Measurements from ENCODE around the gene RAB6B. TPM values are rescaled to one million over a fixed set of nuclear protein-coding genes. Genes with fewer than 3 reads are reported as not detected.
A peak's percentile ranks its signal among the peaks of the same experiment; 100 is the strongest.

Gene RAB6B
- under 1 TPM in 5 of 6 donors, not detected in 1; 0.15 to 0.74 (median 0.24) TPM for polyA plus RNA-seq (ENCODE audit: low read depth in 6 of 6)

- peak within 1 kb of the TSS in 6 of 8 donors; percentile 32 to 82 (median 64) for H3K4me3 Mint-ChIP-seq
- H3K27me3 Mint-ChIP-seq = peaks cover 63 to 65% (median 64%) of the 10 kb centered on the region in 3 donors
- H3K9me3 Mint-ChIP-seq = peaks cover 0 to 1% (median 0%) of the 10 kb centered on the region in 7 donors
- no peak within 1 kb of the TSS for H3K27ac Mint-ChIP-seq
- no peaks in the 10 kb centered on the region for H3K36me3 Mint-ChIP-seq
- H3K4me1 Mint-ChIP-seq = peaks cover 0 to 16% (median 6%) of the 10 kb centered on the region in 3 donors
- ATAC-seq (ENCODE audit: low read depth in 2 of 2) (no peak), DNase-seq (no peak)
Observed at GRCh38 chr3:133895208-133896001, at the start of gene RAB6B. TSS of gene RAB6B (minus strand) at chr3:133895882. CDS start at chr3:133895466, 416 bp downstream.

GRCh38 chr3:133944641-133945380 is 49.1 kb upstream of the RAB6B start:
- Mint-ChIP-seq H3K9me3 (no peaks in the 10 kb centered on the region), H3K4me1 (peaks cover 5 to 8% (median 7%) of the 10 kb centered on the region in 3 donors), H3K27ac (no peak overlapping the region), H3K27me3 (peaks cover 0 to 19% (median 7%) of the 10 kb centered on the region in 3 donors), H3K4me3 (no peak overlapping the region), H3K36me3 (no peaks in the 10 kb centered on the region)
- DNase-seq = no peak
- ATAC-seq (ENCODE audit: low read depth in 2 of 2) = no peak

- no peak overlapping the region for H3K27ac Mint-ChIP-seq
- no peak overlapping the region for H3K4me3 Mint-ChIP-seq
- no peaks in the 10 kb centered on the region for H3K9me3 Mint-ChIP-seq
- ATAC-seq (ENCODE audit: low read depth in 2 of 2) = no peak
- DNase-seq = no peak
- H3K27me3 Mint-ChIP-seq = peaks cover 0 to 19% (median 7%) of the 10 kb centered on the region in 3 donors
- H3K4me1 Mint-ChIP-seq = peaks cover 5 to 8% (median 7%) of the 10 kb centered on the region in 3 donors
- no peaks in the 10 kb centered on the region for H3K36me3 Mint-ChIP-seq
Observed at GRCh38 chr3:133944181-133944580, 48.5 kb upstream of the RAB6B start.

DNA sequence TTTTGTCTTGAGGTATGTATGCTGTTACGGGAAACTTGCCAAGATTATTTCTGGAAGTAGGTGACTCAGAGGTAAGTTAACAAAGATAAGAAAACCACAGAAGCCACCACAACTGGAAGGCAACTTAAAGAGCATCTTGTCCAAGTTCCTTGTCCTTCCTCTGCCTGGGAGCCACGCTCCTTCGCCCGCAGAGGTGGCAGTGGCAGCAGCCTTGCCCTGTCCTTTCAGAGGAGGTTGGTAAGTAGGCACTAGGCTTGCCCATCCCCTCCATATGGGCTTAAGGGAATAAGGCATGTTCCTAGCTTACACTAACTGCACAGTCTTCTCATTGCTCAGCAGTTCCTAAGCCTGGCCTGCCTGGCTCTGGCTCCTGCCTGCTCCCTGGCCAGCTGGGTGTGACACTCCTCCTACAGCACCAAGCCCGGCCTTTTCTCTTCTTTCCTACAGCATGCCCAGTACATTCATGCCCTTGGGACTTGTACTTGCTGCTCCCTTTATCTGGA is 48.0 kb upstream of the RAB6B start:
- Mint-ChIP-seq H3K27me3 (peaks cover 0 to 19% (median 7%) of the 10 kb centered on the region in 3 donors), H3K4me3 (no peak overlapping the region), H3K4me1 (peaks cover 5 to 8% (median 7%) of the 10 kb centered on the region in 3 donors), H3K9me3 (no peaks in the 10 kb centered on the region), H3K36me3 (no peaks in the 10 kb centered on the region), H3K27ac (peak overlapping the region in 1 of 6 donors; percentile 59)
- DNase-seq (no peak), ATAC-seq (ENCODE audit: low read depth in 2 of 2) (no peak)

- peaks cover 5 to 8% (median 7%) of the 10 kb centered on the region in 3 donors for H3K4me1 Mint-ChIP-seq
- H3K27me3 Mint-ChIP-seq = peaks cover 0 to 19% (median 7%) of the 10 kb centered on the region in 3 donors
- H3K27ac Mint-ChIP-seq = peak overlapping the region in 1 of 6 donors; percentile 39
- no peak overlapping the region for H3K4me3 Mint-ChIP-seq
- ATAC-seq (ENCODE audit: low read depth in 2 of 2) = no peak
- H3K36me3 Mint-ChIP-seq = no peaks in the 10 kb centered on the region
- no peak for DNase-seq
- no peaks in the 10 kb centered on the region for H3K9me3 Mint-ChIP-seq
Observed at GRCh38 chr3:133943031-133943535, 47.4 kb upstream of the RAB6B start.

DNA sequence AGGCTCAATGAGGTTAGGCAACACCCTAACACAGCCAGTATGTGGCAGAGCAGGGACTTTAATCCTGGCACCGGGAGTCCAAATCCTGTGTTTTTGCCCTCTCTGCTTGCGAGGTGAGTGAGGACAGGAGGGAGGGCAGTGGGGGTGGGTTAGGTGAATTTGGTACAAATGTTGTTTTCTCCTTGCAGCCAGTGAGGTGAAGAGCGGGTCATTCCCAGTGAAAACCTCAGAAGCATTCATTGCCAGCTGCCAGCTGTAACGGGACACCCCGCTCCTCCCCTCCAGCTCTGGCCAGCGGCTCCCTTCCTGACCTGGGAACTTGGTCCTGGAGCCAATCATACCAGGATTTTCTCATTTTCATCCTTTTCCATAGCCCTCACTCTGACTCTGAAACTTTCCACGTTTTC is 45.7 kb upstream of the RAB6B start:
- H3K36me3 Mint-ChIP-seq = no peaks in the 10 kb centered on the region
- DNase-seq (no peak), ATAC-seq (ENCODE audit: low read depth in 2 of 2) (no peak)
- H3K4me1 Mint-ChIP-seq = peaks cover 5 to 8% (median 7%) of the 10 kb centered on the region in 3 donors
- no peak overlapping the region for H3K27ac Mint-ChIP-seq
- peaks cover 0 to 19% (median 7%) of the 10 kb centered on the region in 3 donors for H3K27me3 Mint-ChIP-seq
- H3K4me3 Mint-ChIP-seq = no peak overlapping the region
- no peaks in the 10 kb centered on the region for H3K9me3 Mint-ChIP-seq

DNA sequence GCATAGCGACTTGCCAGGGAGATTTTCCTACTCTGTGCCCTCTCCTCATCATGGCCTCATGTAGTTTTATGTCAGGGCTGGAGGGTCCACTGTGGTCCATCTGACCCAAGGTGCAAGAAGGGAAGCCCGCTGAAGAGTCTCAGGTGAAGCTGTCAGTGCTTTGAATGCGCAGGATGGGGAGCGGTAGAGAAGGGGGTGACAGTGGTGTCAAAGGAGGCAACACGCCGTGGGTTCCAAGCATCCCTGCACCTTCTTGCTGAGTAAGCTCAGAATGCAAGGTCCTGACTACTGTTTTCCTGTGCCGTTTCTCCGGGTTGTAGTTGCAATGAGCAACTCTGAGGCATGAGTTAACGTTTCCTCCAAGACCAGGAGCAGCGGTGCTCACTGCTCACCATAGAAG is 44.9 kb upstream of the RAB6B start:
- ATAC-seq (ENCODE audit: low read depth in 2 of 2) (no peak), DNase-seq (no peak)
- H3K27ac Mint-ChIP-seq = no peak overlapping the region
- H3K4me3 Mint-ChIP-seq = no peak overlapping the region
- H3K27me3 Mint-ChIP-seq = peaks cover 0 to 21% (median 10%) of the 10 kb centered on the region in 3 donors
- H3K4me1 Mint-ChIP-seq = peaks cover 5 to 8% (median 7%) of the 10 kb centered on the region in 3 donors
- no peaks in the 10 kb centered on the region for H3K36me3 Mint-ChIP-seq
- H3K9me3 Mint-ChIP-seq = no peaks in the 10 kb centered on the region

DNA sequence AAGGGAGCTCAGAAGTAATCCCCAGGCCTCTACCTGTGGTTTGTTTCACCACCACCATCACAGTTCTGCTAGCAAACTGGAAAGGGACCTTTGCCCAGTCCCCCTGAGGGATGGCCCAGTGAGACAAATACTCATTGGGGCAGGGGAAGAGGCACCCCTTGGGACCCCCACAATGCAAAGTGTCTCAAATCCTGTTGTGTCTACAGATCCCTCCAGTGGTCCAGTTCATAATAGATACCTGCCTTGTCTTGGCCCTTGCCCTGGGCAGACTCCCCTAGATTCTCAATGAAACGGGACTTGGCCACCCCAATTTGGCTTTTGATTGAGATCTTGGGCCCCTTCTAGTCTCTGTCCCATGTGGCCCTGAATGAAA is 43.8 kb upstream of the RAB6B start:
- peaks cover 0 to 24% (median 14%) of the 10 kb centered on the region in 3 donors for H3K27me3 Mint-ChIP-seq
- no peak for DNase-seq
- H3K27ac Mint-ChIP-seq = no peak overlapping the region
- no peak for ATAC-seq (ENCODE audit: low read depth in 2 of 2)
- peaks cover 5 to 8% (median 7%) of the 10 kb centered on the region in 3 donors for H3K4me1 Mint-ChIP-seq
- no peaks in the 10 kb centered on the region for H3K36me3 Mint-ChIP-seq
- H3K9me3 Mint-ChIP-seq = no peaks in the 10 kb centered on the region
- H3K4me3 Mint-ChIP-seq = no peak overlapping the region

DNA sequence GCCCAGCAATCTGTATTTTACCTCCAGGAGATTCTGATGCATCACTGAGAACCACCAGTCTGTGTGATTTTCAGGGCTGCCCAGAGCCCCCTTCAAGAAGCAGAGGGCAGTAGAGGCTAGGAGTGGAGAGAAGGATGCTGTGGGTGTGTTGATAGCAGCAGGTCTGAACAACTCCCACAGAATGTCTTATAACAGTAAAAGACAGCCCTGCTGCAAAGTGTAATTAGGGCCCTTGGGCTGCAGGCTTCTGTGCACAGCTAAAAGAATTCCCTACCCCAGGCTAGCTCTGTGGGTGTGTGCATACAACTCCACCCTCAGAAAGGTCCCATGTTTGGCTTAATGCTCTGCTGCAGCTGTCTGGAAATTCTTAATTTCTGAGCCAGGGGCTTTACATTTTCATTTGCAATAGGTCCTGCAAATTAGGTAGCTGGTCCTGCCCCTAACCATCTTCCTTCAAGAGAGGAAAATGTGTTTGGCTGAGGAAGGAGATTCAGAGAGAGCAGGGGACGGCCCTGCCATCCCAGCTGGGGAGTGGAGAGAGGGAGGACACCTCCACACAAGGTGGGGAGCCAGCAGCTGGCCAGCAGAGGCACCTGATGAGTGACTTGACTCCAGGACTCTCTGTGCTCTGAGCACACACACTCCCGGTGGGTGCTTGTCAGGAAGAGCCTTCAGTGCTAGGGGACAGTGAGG is 43.2 kb upstream of the RAB6B start:
- ATAC-seq (ENCODE audit: low read depth in 2 of 2) (no peak), DNase-seq (no peak)
- Mint-ChIP-seq H3K4me3 (no peak overlapping the region), H3K27me3 (peaks cover 0 to 18% (median 14%) of the 10 kb centered on the region in 3 donors), H3K36me3 (no peaks in the 10 kb centered on the region), H3K4me1 (peaks cover 5 to 8% (median 7%) of the 10 kb centered on the region in 3 donors), H3K27ac (no peak overlapping the region), H3K9me3 (no peaks in the 10 kb centered on the region)

DNA sequence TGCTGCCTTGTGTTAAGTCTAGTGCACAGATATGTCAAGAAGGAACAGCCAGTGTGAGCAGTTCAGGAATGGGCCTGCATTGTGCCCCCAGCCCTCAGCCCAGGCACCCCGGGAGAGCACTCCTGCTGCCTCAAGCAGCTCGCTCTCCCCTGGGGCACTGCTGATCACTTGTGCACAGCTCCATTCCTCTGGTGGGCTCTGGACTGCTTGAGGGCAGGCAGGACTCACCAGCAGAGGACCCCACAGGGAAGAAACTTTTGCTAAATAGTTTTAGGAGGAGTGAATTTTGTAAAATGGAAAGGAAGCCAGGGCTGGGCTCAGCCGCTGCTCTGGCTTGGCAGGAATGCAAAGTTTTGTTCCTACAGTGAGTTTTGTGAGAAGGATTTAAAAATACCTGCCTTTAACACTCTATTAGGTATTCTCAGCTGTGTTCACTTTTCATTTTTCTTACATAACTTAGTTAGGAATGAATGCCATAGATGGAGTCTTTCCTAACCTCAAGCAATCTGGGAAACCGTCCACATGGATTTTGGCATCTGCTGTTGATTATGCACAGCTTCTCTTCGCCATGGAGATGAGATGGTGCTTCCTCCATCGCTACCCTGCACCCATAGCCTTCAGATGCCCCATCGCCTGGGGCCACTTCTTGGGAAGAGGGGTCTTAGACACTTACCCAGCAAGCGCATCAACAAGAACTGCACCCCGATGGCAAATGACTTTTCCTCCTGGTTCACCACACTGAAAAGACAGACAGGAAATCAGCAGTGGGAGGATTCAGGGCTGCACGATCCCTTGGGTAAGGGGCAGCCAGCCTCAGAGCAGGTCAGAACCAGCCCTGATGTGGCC is 42.3 kb upstream of the RAB6B start:
- no peak overlapping the region for H3K4me3 Mint-ChIP-seq
- H3K36me3 Mint-ChIP-seq = no peaks in the 10 kb centered on the region
- H3K27me3 Mint-ChIP-seq = peaks cover 0 to 15% (median 14%) of the 10 kb centered on the region in 3 donors
- ATAC-seq (ENCODE audit: low read depth in 2 of 2) (no peak), DNase-seq (no peak)
- H3K4me1 Mint-ChIP-seq = peaks cover 5 to 8% (median 7%) of the 10 kb centered on the region in 3 donors
- H3K27ac Mint-ChIP-seq = no peak overlapping the region
- H3K9me3 Mint-ChIP-seq = no peaks in the 10 kb centered on the region

- Mint-ChIP-seq H3K27me3 (peaks cover 0 to 8% (median 7%) of the 10 kb centered on the region in 3 donors), H3K27ac (peak overlapping the region in 1 of 6 donors; percentile 50), H3K4me3 (no peak overlapping the region), H3K4me1 (peaks cover 0 to under 1% (median under 1%) of the 10 kb centered on the region in 3 donors), H3K9me3 (no peaks in the 10 kb centered on the region), H3K36me3 (no peaks in the 10 kb centered on the region)
- no peak for ATAC-seq (ENCODE audit: low read depth in 2 of 2)
- DNase-seq = no peak
Observed at GRCh38 chr3:133937061-133937686, 41.5 kb upstream of the RAB6B start.

Data from naive B cell (primary cell).